Stomach (tissue), 9 donors: ENCODE measurements around the gene SLC16A13. TPM values are rescaled to one million over a fixed set of nuclear protein-coding genes. Genes with fewer than 3 reads are reported as not detected.
"Not testable (repeated sequence)": the region's sequence is repeated elsewhere in the genome, so short reads cannot be mapped to it uniquely, and the experiment has no call there.

Experiments
- DNase-seq, 2 donors: peaks; one replicate each; pipeline versions ENCODE4 v3.0.0 to v3.0.0-alpha.2; 2013 to 2019
- H3K27ac ChIP-seq, 5 donors: fragments of 200-600 bp in 4 of 5; sonication (generic) in 4 of 5; one replicate each; pipeline ENCODE4 v1.5.1; 2013 to 2019; ENCODE audit warnings: mild to moderate bottlenecking in 1 of 5, moderate library complexity in 1 of 5
- H3K27me3 ChIP-seq, 3 donors: fragments of 200-600 bp; sonication (generic); one replicate each; pipeline ENCODE4 v1.5.1; 2017 to 2019; ENCODE audit warnings: mixed run types in 1 of 3
- H3K36me3 ChIP-seq, 4 donors: fragments of 200-600 bp; sonication (generic); 1 replicate in 3 of 4; 2 replicates in 1 of 4; pipeline ENCODE4 v1.5.1; 2016 to 2019
- H3K4me1 ChIP-seq, 4 donors: fragments of 200-600 bp; sonication (generic); one replicate each; pipeline ENCODE4 v1.5.1; 2016 to 2019
- H3K4me3 ChIP-seq, 4 donors: fragments of 200-600 bp; sonication (generic) in 3 of 4; one replicate each; pipeline ENCODE4 v1.5.1; 2016 to 2019; ENCODE audit warnings: mild to moderate bottlenecking in 1 of 4
- H3K9me3 ChIP-seq, 4 donors: fragments of 200-600 bp; sonication (generic); one replicate each; pipeline ENCODE4 v1.5.1; 2016 to 2019
- CTCF ChIP-seq, 7 experiments: fragments of 450-650 bp in 4 of 7; fragments of 200-600 bp in 3 of 7; sonication (generic) in 3 of 7; IDR thresholded peaks; one replicate each; pipeline ENCODE4 v1.5.1; 2016 to 2019; ENCODE audit warnings: antibody characterized with exemption in 7 of 7, control low read depth in 2 of 7, mild to moderate bottlenecking in 1 of 7
- EP300 ChIP-seq: sonication (generic); formaldehyde crosslinking; IDR thresholded peaks from one replicate; pipeline ENCODE4 v1.6.1; 2017; ENCODE audit warnings: antibody characterized with exemption
- POLR2A ChIP-seq, 4 donors: fragments of 450-650 bp; IDR thresholded peaks; one replicate each; pipeline ENCODE4 v1.6.1; 2016; ENCODE audit warnings: antibody characterized with exemption in 4 of 4, control low read depth in 2 of 4, mild to moderate bottlenecking in 1 of 4, moderate library complexity in 1 of 4
- POLR2AphosphoS5 ChIP-seq, 3 donors: sonication (generic); formaldehyde crosslinking; IDR thresholded peaks; one replicate each; pipeline ENCODE4 v1.6.1; 2016; ENCODE audit warnings: antibody characterized with exemption in 3 of 3
- WGBS, 5 donors: extraction: QIAGEN DNeasy Blood & Tissue Kit in 3 of 5; methylation state at CpG; one replicate each; pipeline versions ENCODE4 v1.1.5 to v1.1.7; 2013 to 2018; 5-methylcytosine and 5-hydroxymethylcytosine counted together
- intact Hi-C: fragments of 100-400 bp; cut with DNase I; formaldehyde crosslinking; loops from one replicate; pipeline ENCODE4 v1.15.1; 2023; ENCODE audit warnings: low total_unique reads
- polyA plus RNA-seq, 3 donors: library from polyadenylated mRNA; stranded (reverse); fragments of 200-250 nt; gene quantifications; one replicate each; pipeline ENCODE4 v1.2.3, GENCODE V29; 2013
- total RNA-seq, 5 donors: library from RNA; depleted of rRNA; stranded (reverse); fragments of >200 nt; gene quantifications; one replicate each; pipeline versions ENCODE4 v1.1.0 to v1.2.3, GENCODE V29; 2014 to 2016
- donor health status: healthy with polysubstance abuse.
- donor health status: Bipolar disorder and iron deficiency.
- donor health status: healthy.

SLC16A13 gene
- total and polyA plus RNA-seq, 8 donors: 0.56 to 2.9 (median 1.4) TPM; not detected in 5

- no peaks in the 10 kb centered on the region for H3K36me3 ChIP-seq
- peaks cover 0 to 72% (median 24%) of the 10 kb centered on the region in 3 donors for H3K27me3 ChIP-seq
- no peaks in the 10 kb centered on the region for H3K9me3 ChIP-seq
- DNase-seq: peak; percentile 56 to 93
- peaks cover 29 to 55% (median 48%) of the 10 kb centered on the region in 4 donors for H3K4me1 ChIP-seq
- H3K27ac ChIP-seq: peak overlapping the region; percentile 61 to 88 (median 75)
- intact Hi-C loops: no loop called here
- TF ChIP-seq CTCF (IDR thresholded peaks at IDR 0.05): peak in 5 of 7 experiments; percentile 63 to 87 (median 73)
- TF ChIP-seq EP300: no peak
- TF ChIP-seq POLR2AphosphoS5 (IDR thresholded peaks at IDR 0.05): peak in 1 of 3 donors; percentile 9
- TF ChIP-seq POLR2A (IDR thresholded peaks at IDR 0.05): no peak
- peak overlapping the region in 3 of 4 donors; percentile 14 to 42 (median 26) for H3K4me3 ChIP-seq
- WGBS, 5 donors: 9 to 16% (median 11%) methylated on average over 4 to 5 of the region's 5 CpGs
These were observed 9.8 kb downstream of the SLC16A13 start for GRCh38 chr17:7045492-7046126.

GRCh38 chr17:7046127-7046724 lies 10.4 kb downstream of the SLC16A13 start:
- H3K4me3 ChIP-seq: peak overlapping the region; percentile 14 to 42 (median 29)
- peaks cover 29 to 55% (median 48%) of the 10 kb centered on the region in 4 donors for H3K4me1 ChIP-seq
- peak; percentile 94 to 96 for DNase-seq
- WGBS, 5 donors: 9 to 26% (median 13%) methylated on average over 14 to 15 of the region's 15 CpGs
- no peaks in the 10 kb centered on the region for H3K9me3 ChIP-seq
- H3K36me3 ChIP-seq: no peaks in the 10 kb centered on the region
- TF ChIP-seq EP300: no peak
- TF ChIP-seq POLR2AphosphoS5 (IDR thresholded peaks at IDR 0.05): peak in 1 of 3 donors; percentile 25
- peaks cover 0 to 74% (median 24%) of the 10 kb centered on the region in 3 donors for H3K27me3 ChIP-seq
- intact Hi-C loops: no loop called here
- peak overlapping the region; percentile 61 to 88 (median 75) for H3K27ac ChIP-seq

DNA sequence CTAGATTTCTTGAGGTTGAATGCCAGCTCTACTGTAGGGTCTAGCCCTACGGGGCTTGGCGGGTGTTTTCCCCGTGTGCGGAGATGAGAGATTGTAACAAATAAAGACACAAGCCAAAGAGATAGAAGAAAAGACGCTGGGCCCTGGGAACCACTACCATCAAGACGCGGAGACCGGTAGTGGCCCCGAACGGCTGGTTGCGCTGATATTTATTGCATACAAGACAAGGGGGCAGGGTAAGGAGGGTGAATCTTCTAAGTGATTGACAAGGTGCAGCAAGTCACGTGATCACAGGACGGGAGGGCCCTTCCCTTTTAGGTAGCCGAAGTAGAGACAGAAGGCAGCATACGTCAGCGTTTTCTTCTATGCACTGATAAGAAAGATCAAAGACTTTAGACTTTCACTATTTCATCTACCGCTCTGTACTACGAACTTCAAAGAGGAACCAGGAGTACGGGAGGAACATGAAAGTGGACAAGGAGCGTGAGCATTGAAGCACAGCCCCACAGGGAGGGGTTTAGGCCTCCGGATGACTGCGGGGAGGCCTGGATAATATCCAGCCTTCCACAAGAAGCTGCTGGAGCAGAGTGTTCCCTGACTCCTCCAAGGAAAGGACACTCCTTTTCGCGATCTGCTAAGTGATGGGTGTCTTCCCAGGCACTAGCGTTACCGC lies 11.0 kb downstream of the SLC16A13 start:
- TF ChIP-seq POLR2AphosphoS5 (IDR thresholded peaks at IDR 0.05): peak in 1 of 3 donors; percentile 25
- WGBS, 5 donors: 9 to 14% (median 10%) methylated on average over 26 of the region's 26 CpGs
- Histone ChIP-seq H3K27me3 (peaks cover 0 to 68% (median 23%) of the 10 kb centered on the region in 3 donors), H3K27ac (peak overlapping the region; percentile 61 to 88 (median 75)), H3K4me3 (peak overlapping the region; percentile 14 to 42 (median 29)), H3K4me1 (peaks cover 29 to 54% (median 48%) of the 10 kb centered on the region in 4 donors)
- H3K9me3 ChIP-seq, H3K36me3 ChIP-seq, intact Hi-C loops: not testable (repeated sequence)
- DNase-seq: peak; percentile 63 to 75

DNA sequence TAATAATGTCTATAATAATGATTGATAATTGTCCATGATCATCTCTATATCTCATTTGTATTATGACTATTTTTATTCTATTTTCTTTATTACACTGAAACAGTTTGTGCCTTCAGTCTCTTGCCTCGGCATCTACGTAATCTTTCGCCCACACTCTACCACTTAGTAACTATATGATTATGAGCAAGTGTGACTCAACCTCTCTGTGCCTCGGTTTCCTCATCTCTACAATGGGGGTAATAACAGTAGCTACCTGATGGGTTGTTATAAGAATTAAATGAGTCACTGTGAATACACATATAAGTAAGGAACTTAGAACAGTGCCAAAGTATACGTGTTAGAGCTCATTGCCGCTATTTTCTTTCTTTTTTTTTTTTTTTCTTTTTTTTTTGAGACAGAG lies 11.8 kb downstream of the SLC16A13 start:
- TF ChIP-seq CTCF (IDR thresholded peaks at IDR 0.05) (no peak), EP300 (no peak), POLR2AphosphoS5 (IDR thresholded peaks at IDR 0.05) (no peak), POLR2A (IDR thresholded peaks at IDR 0.05) (no peak)
- intact Hi-C loops: no loop called here
- peaks cover 24 to 52% (median 45%) of the 10 kb centered on the region in 4 donors for H3K4me1 ChIP-seq
- H3K27ac ChIP-seq: peak overlapping the region in 2 of 5 donors; percentile 82 to 88
- no peak for DNase-seq
- H3K4me3 ChIP-seq: peak overlapping the region in 1 of 4 donors; percentile 42
- H3K9me3 ChIP-seq: no peaks in the 10 kb centered on the region
- peaks cover 0 to 61% (median 16%) of the 10 kb centered on the region in 3 donors for H3K27me3 ChIP-seq
- 63 to 73% (median 68%) methylated on average over 6 of the region's 6 CpGs for WGBS, 5 donors
- H3K36me3 ChIP-seq: no peaks in the 10 kb centered on the region

- Histone ChIP-seq H3K27me3 (peaks cover 0 to 47% (median 2%) of the 10 kb centered on the region in 3 donors), H3K4me1 (peaks cover 10 to 38% (median 31%) of the 10 kb centered on the region in 4 donors), H3K27ac (no peak overlapping the region), H3K9me3 (no peaks in the 10 kb centered on the region), H3K36me3 (no peaks in the 10 kb centered on the region), H3K4me3 (no peak overlapping the region)
- no peak for TF ChIP-seq POLR2A (IDR thresholded peaks at IDR 0.05)
- no peak for TF ChIP-seq CTCF (IDR thresholded peaks at IDR 0.05)
- no peak for TF ChIP-seq POLR2AphosphoS5 (IDR thresholded peaks at IDR 0.05)
- no peak for TF ChIP-seq EP300
- DNase-seq: no peak
- WGBS, 5 donors: 71 to 77% (median 74%) methylated on average over 6 of the region's 6 CpGs
- intact Hi-C loops: no loop called here
These were observed 13.2 kb downstream of the SLC16A13 start for GRCh38 chr17:7048968-7049367.

- 77 to 85% (median 79%) methylated on average over 8 to 9 of the region's 9 CpGs for WGBS, 5 donors
- intact Hi-C loops, H3K27ac ChIP-seq, H3K4me3 ChIP-seq, H3K36me3 ChIP-seq, DNase-seq, H3K9me3 ChIP-seq: not testable (repeated sequence)
- H3K4me1 ChIP-seq: peaks cover 6 to 28% (median 21%) of the 10 kb centered on the region in 4 donors
- peaks cover 0 to 34% (median 0%) of the 10 kb centered on the region in 3 donors for H3K27me3 ChIP-seq
These were observed 14.8 kb downstream of the SLC16A13 start for GRCh38 chr17:7050583-7050982.
